Parathyroid adenoma (tissue), 2 donors: ENCODE data around the gene CHMP1B.
A peak's percentile ranks its signal among the peaks of the same experiment; 100 is the strongest.
"Not testable (repeated sequence)": the region's sequence is repeated elsewhere in the genome, so short reads cannot be mapped to it uniquely, and the experiment has no call there.

Experiments used
- H2AFZ ChIP-seq: fragments of 300-600 bp; sonication (generic); one replicate; pipeline ENCODE4 v1.7.0; 2017; ENCODE audit warnings: antibody characterized with exemption, mild to moderate bottlenecking
- H3K27ac ChIP-seq: fragments of 300-600 bp; sonication (generic); one replicate; pipeline ENCODE4 v1.7.0; 2017
- H3K27me3 ChIP-seq: fragments of 300-600 bp; sonication (generic); one replicate; pipeline ENCODE4 v1.7.0; 2017; ENCODE audit warnings: low read length; ENCODE audit not compliant: control insufficient read depth, insufficient read depth
- H3K36me3 ChIP-seq: fragments of 300-600 bp; sonication (generic); one replicate; pipeline ENCODE4 v1.7.0; 2017; ENCODE audit warnings: low read length; ENCODE audit not compliant: control insufficient read depth, insufficient read depth
- H3K4me1 ChIP-seq: fragments of 300-600 bp; sonication (generic); one replicate; pipeline ENCODE4 v1.7.0; 2017; ENCODE audit warnings: control low read depth
- H3K4me2 ChIP-seq: fragments of 300-600 bp; sonication (generic); one replicate; pipeline ENCODE4 v1.7.0; 2017; ENCODE audit warnings: low read length
- H3K4me3 ChIP-seq: fragments of 300-600 bp; sonication (generic); one replicate; pipeline ENCODE4 v1.7.0; 2017; ENCODE audit warnings: low read depth, low read length
- H3K79me2 ChIP-seq: fragments of 300-600 bp; sonication (generic); one replicate; pipeline ENCODE4 v1.7.0; 2017; ENCODE audit warnings: control low read depth
- H3K9ac ChIP-seq: fragments of 300-600 bp; sonication (generic); one replicate; pipeline ENCODE4 v1.7.0; 2017; ENCODE audit warnings: mild to moderate bottlenecking
- H3K9me3 ChIP-seq: fragments of 300-600 bp; sonication (generic); one replicate; pipeline ENCODE4 v1.7.0; 2017; ENCODE audit warnings: low read length; ENCODE audit not compliant: control insufficient read depth
- TF ChIP-seq, protein P1 (sequence below): fragments of 300-600 bp; sonication (generic); IDR thresholded peaks from one replicate; pipeline ENCODE4 v1.7.0; 2017; ENCODE audit warnings: antibody characterized with exemption, mild to moderate bottlenecking
- donor health status: primary hyperparathyroidism.

CHMP1B gene

DNA sequence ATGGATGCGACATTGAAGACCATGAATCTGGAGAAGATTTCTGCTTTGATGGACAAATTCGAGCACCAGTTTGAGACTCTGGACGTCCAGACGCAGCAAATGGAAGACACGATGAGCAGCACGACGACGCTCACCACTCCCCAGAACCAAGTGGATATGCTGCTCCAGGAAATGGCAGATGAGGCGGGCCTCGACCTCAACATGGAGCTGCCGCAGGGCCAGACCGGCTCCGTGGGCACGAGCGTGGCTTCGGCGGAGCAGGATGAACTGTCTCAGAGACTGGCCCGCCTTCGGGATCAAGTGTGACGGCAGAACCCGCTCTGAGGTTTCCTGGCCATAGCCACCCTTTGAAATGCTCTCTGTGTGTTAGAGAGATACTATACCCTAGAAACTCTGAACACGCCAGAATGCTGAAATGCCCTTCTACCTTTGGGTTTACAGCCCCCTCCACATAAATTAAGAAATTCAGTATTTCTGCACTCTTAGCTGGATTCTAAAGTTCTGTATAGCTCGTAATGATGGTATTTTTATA lies 659 bp downstream of the CHMP1B start:
- Histone ChIP-seq H3K9me3 (no peaks in the 10 kb centered on the region), H3K79me2 (peaks cover 11% of the 10 kb centered on the region), H3K36me3 (no peaks in the 10 kb centered on the region), H3K4me2 (peak overlapping the region; percentile 89), H3K27ac (peak overlapping the region; percentile 95), H3K27me3 (no peaks in the 10 kb centered on the region), H3K4me1 (peaks cover 12% of the 10 kb centered on the region), H2AFZ (peak overlapping the region; percentile 67), H3K4me3 (peak overlapping the region; percentile 97), H3K9ac (peak overlapping the region; percentile 81)
- TF ChIP-seq, protein P1, sequence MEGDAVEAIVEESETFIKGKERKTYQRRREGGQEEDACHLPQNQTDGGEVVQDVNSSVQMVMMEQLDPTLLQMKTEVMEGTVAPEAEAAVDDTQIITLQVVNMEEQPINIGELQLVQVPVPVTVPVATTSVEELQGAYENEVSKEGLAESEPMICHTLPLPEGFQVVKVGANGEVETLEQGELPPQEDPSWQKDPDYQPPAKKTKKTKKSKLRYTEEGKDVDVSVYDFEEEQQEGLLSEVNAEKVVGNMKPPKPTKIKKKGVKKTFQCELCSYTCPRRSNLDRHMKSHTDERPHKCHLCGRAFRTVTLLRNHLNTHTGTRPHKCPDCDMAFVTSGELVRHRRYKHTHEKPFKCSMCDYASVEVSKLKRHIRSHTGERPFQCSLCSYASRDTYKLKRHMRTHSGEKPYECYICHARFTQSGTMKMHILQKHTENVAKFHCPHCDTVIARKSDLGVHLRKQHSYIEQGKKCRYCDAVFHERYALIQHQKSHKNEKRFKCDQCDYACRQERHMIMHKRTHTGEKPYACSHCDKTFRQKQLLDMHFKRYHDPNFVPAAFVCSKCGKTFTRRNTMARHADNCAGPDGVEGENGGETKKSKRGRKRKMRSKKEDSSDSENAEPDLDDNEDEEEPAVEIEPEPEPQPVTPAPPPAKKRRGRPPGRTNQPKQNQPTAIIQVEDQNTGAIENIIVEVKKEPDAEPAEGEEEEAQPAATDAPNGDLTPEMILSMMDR, result no peak

- peaks cover 17% of the 10 kb centered on the region for H3K4me1 ChIP-seq
- H3K4me3 ChIP-seq, H3K9me3 ChIP-seq, H3K9ac ChIP-seq, H2AFZ ChIP-seq, H3K27ac ChIP-seq, H3K27me3 ChIP-seq, H3K36me3 ChIP-seq, H3K4me2 ChIP-seq: not testable (repeated sequence)
- H3K79me2 ChIP-seq, result peaks cover 11% of the 10 kb centered on the region
Observed at GRCh38 chr18:11854554-11854953, 3.3 kb downstream of the CHMP1B start.

DNA sequence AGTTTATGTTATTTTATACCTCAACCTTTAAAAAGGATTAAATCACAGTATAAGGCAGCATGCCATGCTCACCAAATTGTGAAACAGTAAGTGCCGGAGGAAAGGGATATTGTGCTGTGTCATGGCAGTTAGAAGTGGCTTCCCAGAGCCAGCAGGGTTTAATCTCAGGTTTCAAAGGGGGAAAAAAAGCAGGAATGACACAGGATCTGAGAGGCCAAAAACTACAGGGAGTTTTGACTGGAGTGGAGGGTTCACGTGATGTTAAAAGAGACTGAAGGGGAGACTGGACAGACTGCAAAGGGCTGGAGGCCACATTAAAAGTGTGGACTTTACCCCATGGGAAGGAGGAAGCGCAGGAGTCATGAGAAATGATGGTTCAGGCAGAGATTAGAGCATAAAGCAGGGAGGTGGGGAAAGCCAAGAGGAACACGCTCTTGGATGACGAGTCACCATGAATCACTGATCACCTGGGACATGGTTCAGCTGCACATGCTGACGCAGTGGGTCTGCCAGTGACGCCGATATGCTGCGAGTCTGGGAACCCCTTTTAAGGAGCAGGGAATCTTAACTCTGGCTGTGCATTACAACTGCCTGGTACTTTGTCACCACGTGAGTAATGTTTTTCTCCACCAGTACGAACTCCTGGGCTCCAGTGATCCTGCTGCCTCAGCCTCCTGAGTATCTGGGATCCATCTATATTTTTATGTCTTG lies 6.1 kb downstream of the CHMP1B start:
- peak overlapping the region; percentile 2 for H3K4me2 ChIP-seq
- H3K4me3 ChIP-seq, result no peak overlapping the region
- TF ChIP-seq, protein P1, result no peak
- no peaks in the 10 kb centered on the region for H3K36me3 ChIP-seq
- peaks cover under 1% of the 10 kb centered on the region for H3K79me2 ChIP-seq
- no peaks in the 10 kb centered on the region for H3K9me3 ChIP-seq
- H2AFZ ChIP-seq, result peak overlapping the region; percentile 64
- no peaks in the 10 kb centered on the region for H3K27me3 ChIP-seq
- H3K27ac ChIP-seq, result peak overlapping the region; percentile 68
- peaks cover 9% of the 10 kb centered on the region for H3K4me1 ChIP-seq
- H3K9ac ChIP-seq, result no peak overlapping the region

DNA sequence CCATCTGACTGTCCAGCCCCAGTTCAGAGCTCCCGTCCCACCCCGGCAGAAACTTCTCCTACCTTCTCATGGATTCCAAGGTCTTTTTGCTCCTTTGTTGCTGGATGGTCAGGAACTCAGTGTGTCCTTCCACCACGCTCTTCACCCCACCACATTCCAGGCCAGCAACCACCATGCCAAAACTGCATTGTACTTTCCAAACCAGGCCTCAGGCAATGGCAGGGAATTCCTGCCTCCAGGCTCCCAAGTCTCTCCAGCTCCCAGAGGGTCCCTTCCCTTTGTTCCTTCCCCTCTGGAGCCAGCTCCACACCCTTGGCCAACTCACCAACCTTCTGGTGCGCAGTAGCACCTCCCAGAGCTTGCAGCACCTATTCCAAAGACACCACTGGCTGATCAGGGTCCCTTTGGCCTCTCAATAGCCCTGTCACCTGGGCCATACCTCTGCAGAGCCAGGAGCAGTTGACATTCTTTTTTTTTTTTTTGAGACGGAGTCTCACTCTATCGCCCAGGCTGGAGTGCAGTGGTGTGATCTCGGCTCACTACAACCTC lies 8.1 kb downstream of the CHMP1B start:
- TF ChIP-seq, protein P1, result no peak
- Histone ChIP-seq H3K4me3 (no peak overlapping the region), H3K4me2 (no peak overlapping the region), H2AFZ (no peak overlapping the region), H3K36me3 (no peaks in the 10 kb centered on the region), H3K4me1 (peaks cover 6% of the 10 kb centered on the region), H3K9ac (no peak overlapping the region), H3K27ac (no peak overlapping the region), H3K27me3 (no peaks in the 10 kb centered on the region), H3K79me2 (no peaks in the 10 kb centered on the region), H3K9me3 (no peaks in the 10 kb centered on the region)

DNA sequence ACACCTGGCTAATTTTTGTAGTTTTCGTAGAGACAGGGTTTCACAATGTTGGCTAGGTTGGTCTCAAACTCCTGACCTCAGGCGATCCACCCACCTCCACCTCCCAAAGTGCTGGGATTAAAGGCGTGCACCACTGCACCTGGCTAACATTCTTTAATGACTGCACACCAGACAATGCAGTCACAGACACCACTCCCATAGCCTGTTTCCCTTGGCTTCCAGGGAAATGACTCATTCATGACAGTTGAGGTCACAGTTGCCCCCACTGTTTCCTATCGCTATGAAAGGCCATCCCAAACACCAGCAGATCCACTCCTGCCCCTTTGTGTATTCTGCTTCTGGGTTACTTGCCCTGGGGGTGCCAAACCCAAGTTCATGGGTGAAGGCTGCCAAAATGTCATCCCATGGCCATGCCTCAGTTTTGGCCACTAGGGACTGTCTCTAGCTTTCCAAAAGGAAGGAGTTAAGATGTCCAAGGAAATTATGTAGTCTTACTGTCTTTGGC lies 8.7 kb downstream of the CHMP1B start:
- no peak overlapping the region for H3K27ac ChIP-seq
- no peaks in the 10 kb centered on the region for H3K79me2 ChIP-seq
- H3K4me3 ChIP-seq, result no peak overlapping the region
- no peak overlapping the region for H2AFZ ChIP-seq
- peaks cover 6% of the 10 kb centered on the region for H3K4me1 ChIP-seq
- no peaks in the 10 kb centered on the region for H3K9me3 ChIP-seq
- no peaks in the 10 kb centered on the region for H3K27me3 ChIP-seq
- H3K9ac ChIP-seq, result no peak overlapping the region
- H3K36me3 ChIP-seq, result no peaks in the 10 kb centered on the region
- no peak overlapping the region for H3K4me2 ChIP-seq
- TF ChIP-seq, protein P1, result no peak
